HG03108 (cell line): ENCODE data around the gene TMEM63B.
"Not testable (repeated sequence)": the region's sequence is repeated elsewhere in the genome, so short reads cannot be mapped to it uniquely, and the experiment has no call there.

Experiments used
- ATAC-seq: cut with Tn5 transposase; IDR thresholded peaks from one replicate; pipeline ENCODE4 v1.9.1; 2021; ENCODE audit warnings: moderate library complexity; ENCODE audit not compliant: unreplicated experiment

Gene TMEM63B

GRCh38 chr6:44167567-44167966, 40.2 kb downstream of the TMEM63B start:
- no peak for ATAC-seq

GRCh38 chr6:44169154-44169553, 41.8 kb downstream of the TMEM63B start:
- no peak for ATAC-seq

- no peak for ATAC-seq
Observed at GRCh38 chr6:44169886-44170570, 42.7 kb downstream of the TMEM63B start.

- peak; percentile 37 for ATAC-seq
Observed at GRCh38 chr6:44171899-44172546, 44.7 kb downstream of the TMEM63B start.

GRCh38 chr6:44172731-44173500, 45.6 kb downstream of the TMEM63B start:
- ATAC-seq, result peak; percentile 49

GRCh38 chr6:44176130-44176761, 48.9 kb downstream of the TMEM63B start:
- no peak for ATAC-seq

- ATAC-seq, result peak; percentile 54
Observed at GRCh38 chr6:44176762-44177509, 49.6 kb downstream of the TMEM63B start.

- no peak for ATAC-seq
Observed at GRCh38 chr6:44177691-44178423, 50.5 kb downstream of the TMEM63B start.

- ATAC-seq, result no peak
Observed at GRCh38 chr6:44178424-44179071, 51.2 kb downstream of the TMEM63B start.

GRCh38 chr6:44179072-44179536, 51.8 kb downstream of the TMEM63B start:
- no peak for ATAC-seq

GRCh38 chr6:44179648-44180047, 52.3 kb downstream of the TMEM63B start:
- no peak for ATAC-seq

- ATAC-seq, result no peak
Observed at GRCh38 chr6:44180406-44180805, 53.1 kb downstream of the TMEM63B start.

- no peak for ATAC-seq
Observed at GRCh38 chr6:44180886-44181285, 53.5 kb downstream of the TMEM63B start.

GRCh38 chr6:44181784-44182183, 54.4 kb downstream of the TMEM63B start:
- ATAC-seq, result not testable (repeated sequence)

GRCh38 chr6:44182911-44183390, 55.6 kb downstream of the TMEM63B start:
- no peak for ATAC-seq

- ATAC-seq, result no peak
Observed at GRCh38 chr6:44183783-44184182, 56.4 kb downstream of the TMEM63B start.

GRCh38 chr6:44185356-44185755, 58.0 kb downstream of the TMEM63B start:
- ATAC-seq, result not testable (repeated sequence)

GRCh38 chr6:44185953-44186634, 58.7 kb downstream of the TMEM63B start:
- ATAC-seq, result no peak

- no peak for ATAC-seq
Observed at GRCh38 chr6:44186635-44187025, 59.3 kb downstream of the TMEM63B start.
